Suprapubic skin (tissue), 4 donors: ENCODE results near the gene VWA7. TPM values are rescaled to one million over a fixed set of nuclear protein-coding genes. Genes with fewer than 3 reads are reported as not detected.
A peak's percentile ranks its signal among the peaks of the same experiment; 100 is the strongest.

Experiments used
- DNase-seq, 2 donors: peaks; one replicate each; pipeline ENCODE4 v3.0.0-alpha.2; 2019; ENCODE audit warnings: low spot score in 2 of 2
- H3K27ac ChIP-seq: fragments of 200-600 bp; sonication (generic); one replicate; pipeline ENCODE4 v1.5.1; 2019
- H3K27me3 ChIP-seq: fragments of 200-600 bp; sonication (generic); one replicate; pipeline ENCODE4 v1.5.1; 2019
- H3K36me3 ChIP-seq: fragments of 200-600 bp; sonication (generic); one replicate; pipeline ENCODE4 v1.5.1; 2019
- H3K4me1 ChIP-seq: fragments of 200-600 bp; sonication (generic); one replicate; pipeline ENCODE4 v1.5.1; 2019
- H3K4me3 ChIP-seq: fragments of 200-600 bp; sonication (generic); one replicate; pipeline ENCODE4 v1.5.1; 2019; ENCODE audit warnings: mild to moderate bottlenecking
- H3K9me3 ChIP-seq: fragments of 200-600 bp; sonication (generic); one replicate; pipeline ENCODE4 v1.5.1; 2019
- CTCF ChIP-seq, 2 donors: fragments of 200-600 bp in 1 of 2; fragments of 450-650 bp in 1 of 2; sonication (generic) in 1 of 2; IDR thresholded peaks; one replicate each; pipeline ENCODE4 v1.5.1; 2016 to 2019; ENCODE audit warnings: antibody characterized with exemption in 2 of 2, mild to moderate bottlenecking in 1 of 2, moderate library complexity in 1 of 2
- EP300 ChIP-seq: sonication (generic); formaldehyde crosslinking; IDR thresholded peaks from one replicate; pipeline ENCODE4 v1.6.1; 2017; ENCODE audit warnings: antibody characterized with exemption
- POLR2A ChIP-seq, 2 donors: fragments of 450-650 bp; IDR thresholded peaks; one replicate each; pipeline ENCODE4 v1.6.1; 2017; ENCODE audit warnings: antibody characterized with exemption in 2 of 2, mild to moderate bottlenecking in 2 of 2, moderate library complexity in 2 of 2
- POLR2AphosphoS5 ChIP-seq, 3 donors: sonication (generic); formaldehyde crosslinking; IDR thresholded peaks; one replicate each; pipeline ENCODE4 v1.6.1; 2017; ENCODE audit warnings: antibody characterized with exemption in 3 of 3
- WGBS: methylation state at CpG from one replicate; pipeline ENCODE4 v1.1.5; 2018; 5-methylcytosine and 5-hydroxymethylcytosine counted together
- total RNA-seq, 4 donors: library from RNA; depleted of rRNA; stranded (reverse); fragments of >200 nt; gene quantifications; one replicate each; pipeline ENCODE4 v1.1.0, GENCODE V29; 2016

VWA7 gene
- total RNA-seq, 4 donors from 2014 or later = 1.3 to 3.3 (median 2.3) TPM

- Histone ChIP-seq H3K36me3 (peaks cover 7% of the 10 kb centered on the region), H3K27ac (peak within 1 kb of the TSS; percentile 88), H3K9me3 (no peaks in the 10 kb centered on the region), H3K4me1 (peaks cover 55% of the 10 kb centered on the region), H3K4me3 (peak within 1 kb of the TSS; percentile 14), H3K27me3 (no peaks in the 10 kb centered on the region)
- TF ChIP-seq CTCF (IDR thresholded peaks at IDR 0.05) (no peak), POLR2A (IDR thresholded peaks at IDR 0.05) (no peak), EP300 (no peak), POLR2AphosphoS5 (IDR thresholded peaks at IDR 0.05) (no peak)
- 92% methylated on average over 4 of the region's 4 CpGs for WGBS
- DNase-seq = no peak
Measured at GRCh38 chr6:31721351-31722020, 55.6 kb downstream of the VWA7 start, which contains the start of gene LY6G6C. LY6G6C (minus strand) TSS chr6:31721746; CDS start chr6:31721679, 67 bp downstream.

- no peak for TF ChIP-seq POLR2AphosphoS5 (IDR thresholded peaks at IDR 0.05)
- TF ChIP-seq EP300 = no peak
- H3K27me3 ChIP-seq = no peaks in the 10 kb centered on the region
- H3K4me3 ChIP-seq = peak overlapping the region; percentile 16
- H3K27ac ChIP-seq = peak overlapping the region; percentile 88
- WGBS = 50% methylated on average over 5 of the region's 5 CpGs
- no peaks in the 10 kb centered on the region for H3K36me3 ChIP-seq
- peaks cover 55% of the 10 kb centered on the region for H3K4me1 ChIP-seq
- no peaks in the 10 kb centered on the region for H3K9me3 ChIP-seq
- DNase-seq = no peak
Measured at GRCh38 chr6:31720196-31720770, 56.8 kb downstream of the VWA7 start.

- Histone ChIP-seq H3K27ac (peak overlapping the region; percentile 88), H3K9me3 (no peaks in the 10 kb centered on the region), H3K4me3 (peak overlapping the region; percentile 1), H3K27me3 (no peaks in the 10 kb centered on the region), H3K36me3 (no peaks in the 10 kb centered on the region), H3K4me1 (peaks cover 68% of the 10 kb centered on the region)
- TF ChIP-seq CTCF (IDR thresholded peaks at IDR 0.05) = no peak
- no peak for TF ChIP-seq EP300
- 68% methylated on average over 6 of the region's 6 CpGs for WGBS
- no peak for DNase-seq
Measured at GRCh38 chr6:31719001-31719400, 58.1 kb downstream of the VWA7 start.

GRCh38 chr6:31718265-31718664 lies 58.9 kb downstream of the VWA7 start:
- Histone ChIP-seq H3K27me3 (no peaks in the 10 kb centered on the region), H3K4me1 (peaks cover 75% of the 10 kb centered on the region), H3K4me3 (no peak overlapping the region), H3K27ac (peak overlapping the region; percentile 88), H3K9me3 (no peaks in the 10 kb centered on the region), H3K36me3 (no peaks in the 10 kb centered on the region)
- TF ChIP-seq POLR2A (IDR thresholded peaks at IDR 0.05) (no peak), POLR2AphosphoS5 (IDR thresholded peaks at IDR 0.05) (no peak), EP300 (no peak), CTCF (IDR thresholded peaks at IDR 0.05) (no peak)
- no peak for DNase-seq
- 60% methylated on average over 1 of the region's 1 CpG for WGBS

- H3K9me3 ChIP-seq = no peaks in the 10 kb centered on the region
- no peak overlapping the region for H3K4me3 ChIP-seq
- peaks cover 81% of the 10 kb centered on the region for H3K4me1 ChIP-seq
- H3K27ac ChIP-seq = peak overlapping the region; percentile 88
- TF ChIP-seq CTCF (IDR thresholded peaks at IDR 0.05) (no peak), EP300 (no peak), POLR2A (IDR thresholded peaks at IDR 0.05) (no peak), POLR2AphosphoS5 (IDR thresholded peaks at IDR 0.05) (no peak)
- WGBS = 50% methylated on average over 10 of the region's 10 CpGs
- H3K36me3 ChIP-seq = no peaks in the 10 kb centered on the region
- no peak for DNase-seq
- no peaks in the 10 kb centered on the region for H3K27me3 ChIP-seq
Measured at GRCh38 chr6:31717499-31718222, 59.5 kb downstream of the VWA7 start.

Other genes starting within 250 kb of the VWA7 start
- gene MCCD1, start 248.4 kb downstream of the VWA7 start, total RNA-seq = not detected
- 100 to 1,000 TPM; 254 to 449 (median 281) TPM for gene DDX39B, start 235.3 kb downstream of the VWA7 start, total RNA-seq
- 1 to 10 TPM in 2 of 4 donors, under 1 TPM in 1, not detected in 1; 0.64 to 1.6 (median 1.4) TPM for gene ATP6V1G2, start 230.7 kb downstream of the VWA7 start, total RNA-seq
- gene NFKBIL1, start 229.7 kb downstream of the VWA7 start, total RNA-seq = 10 to 100 TPM; 23.6 to 29.5 (median 25.7) TPM
- under 1 TPM in 1 of 4 donors, not detected in 3; 0.47 TPM for gene LTA, start 205.0 kb downstream of the VWA7 start, total RNA-seq
- gene TNF, start 201.8 kb downstream of the VWA7 start, total RNA-seq = 1 to 10 TPM; 1.0 to 6.4 (median 3.3) TPM
- not detected for gene LTB, start 194.9 kb downstream of the VWA7 start, total RNA-seq
- gene LST1, start 191.1 kb downstream of the VWA7 start, total RNA-seq = 10 to 100 TPM in 1 of 4 donors, 1 to 10 TPM in 3; 3.7 to 72.9 (median 6.7) TPM
- not detected for gene NCR3, start 184.3 kb downstream of the VWA7 start, total RNA-seq
- gene AIF1, start 162.1 kb downstream of the VWA7 start, total RNA-seq = 10 to 100 TPM in 1 of 4 donors, 1 to 10 TPM in 3; 2.6 to 16.3 (median 5.8) TPM
- 100 to 1,000 TPM; 100 to 163 (median 113) TPM for gene PRRC2A, start 156.6 kb downstream of the VWA7 start, total RNA-seq
- gene BAG6, start 124.7 kb downstream of the VWA7 start, total RNA-seq = 100 to 1,000 TPM; 239 to 360 (median 309) TPM
- 1 to 10 TPM; 2.8 to 8.3 (median 6.1) TPM for gene APOM, start 121.4 kb downstream of the VWA7 start, total RNA-seq
- 10 to 100 TPM; 31.6 to 41.0 (median 38.1) TPM for gene C6orf47, start 116.5 kb downstream of the VWA7 start, total RNA-seq
- 10 to 100 TPM; 15.0 to 22.6 (median 20.1) TPM for gene GPANK1, start 112.3 kb downstream of the VWA7 start, total RNA-seq
- gene CSNK2B, start 111.2 kb downstream of the VWA7 start, total RNA-seq = 100 to 1,000 TPM; 381 to 429 (median 403) TPM
- gene LY6G5B, start 107.4 kb downstream of the VWA7 start, total RNA-seq = 10 to 100 TPM; 11.4 to 63.7 (median 13.9) TPM
- gene LY6G5C, start 96.3 kb downstream of the VWA7 start, total RNA-seq = 1 to 10 TPM in 1 of 4 donors, under 1 TPM in 1, not detected in 2; 0.73 to 5.1 TPM
- gene ABHD16A, start 74.0 kb downstream of the VWA7 start, total RNA-seq = 10 to 100 TPM; 49.4 to 68.2 (median 57.3) TPM
- gene LY6G6F, start 70.5 kb downstream of the VWA7 start, total RNA-seq = not detected
- gene LY6G6D, start 62.0 kb downstream of the VWA7 start, total RNA-seq = 10 to 100 TPM in 1 of 4 donors, 1 to 10 TPM in 1, not detected in 2; 5.5 to 30.8 TPM
- 100 to 1,000 TPM in 3 of 4 donors, 10 to 100 TPM in 1; 80.0 to 376 (median 338) TPM for gene LY6G6C, start 55.6 kb downstream of the VWA7 start, total RNA-seq
- gene MPIG6B, start 54.0 kb downstream of the VWA7 start, total RNA-seq = 1 to 10 TPM; 1.6 to 4.6 (median 4.5) TPM
- gene DDAH2, start 48.0 kb downstream of the VWA7 start, total RNA-seq = 10 to 100 TPM; 66.8 to 84.2 (median 68.3) TPM
- gene CLIC1, start 40.8 kb downstream of the VWA7 start, total RNA-seq = 100 to 1,000 TPM; 239 to 420 (median 333) TPM
- gene MSH5, start 37.3 kb downstream of the VWA7 start, total RNA-seq = 10 to 100 TPM; 12.6 to 60.1 (median 17.2) TPM
- gene SAPCD1, start 14.7 kb downstream of the VWA7 start, total RNA-seq = 10 to 100 TPM in 3 of 4 donors, 1 to 10 TPM in 1; 9.3 to 42.2 (median 20.3) TPM
- 10 to 100 TPM; 48.8 to 60.0 (median 59.1) TPM for gene VARS1, start 18.4 kb upstream of the VWA7 start, total RNA-seq
- gene LSM2, start 29.6 kb upstream of the VWA7 start, total RNA-seq = 10 to 100 TPM; 21.7 to 39.5 (median 30.2) TPM
- gene HSPA1L, start 38.0 kb upstream of the VWA7 start, total RNA-seq = 1 to 10 TPM in 3 of 4 donors, under 1 TPM in 1; 0.83 to 3.1 (median 1.8) TPM
- gene HSPA1A, start 38.2 kb upstream of the VWA7 start, total RNA-seq = 100 to 1,000 TPM; 200 to 464 (median 408) TPM
- gene HSPA1B, start 50.4 kb upstream of the VWA7 start, total RNA-seq = 100 to 1,000 TPM; 243 to 686 (median 558) TPM
- 10 to 100 TPM; 22.2 to 42.7 (median 39.8) TPM for gene NEU1, start 85.5 kb upstream of the VWA7 start, total RNA-seq
- 1 to 10 TPM; 1.4 to 7.4 (median 4.1) TPM for gene SLC44A4, start 101.7 kb upstream of the VWA7 start, total RNA-seq
- 10 to 100 TPM; 38.7 to 48.9 (median 42.9) TPM for gene EHMT2, start 120.4 kb upstream of the VWA7 start, total RNA-seq
- gene ZBTB12, start 124.8 kb upstream of the VWA7 start, total RNA-seq = 1 to 10 TPM in 3 of 4 donors, under 1 TPM in 1; 0.49 to 2.6 (median 1.5) TPM
- 1 to 10 TPM; 2.6 to 6.4 (median 4.1) TPM for gene C2, start 150.4 kb upstream of the VWA7 start, total RNA-seq
- gene CFB, start 168.8 kb upstream of the VWA7 start, total RNA-seq = 1 to 10 TPM; 3.7 to 6.8 (median 5.1) TPM
- gene NELFE, start 181.6 kb upstream of the VWA7 start, total RNA-seq = 10 to 100 TPM; 56.7 to 72.1 (median 65.8) TPM
- gene SKIC2, start 181.8 kb upstream of the VWA7 start, total RNA-seq = 10 to 100 TPM; 31.3 to 60.4 (median 49.3) TPM
- 10 to 100 TPM; 13.1 to 25.3 (median 16.4) TPM for gene DXO, start 194.8 kb upstream of the VWA7 start, total RNA-seq
- gene C4A, start 204.7 kb upstream of the VWA7 start, total RNA-seq = 10 to 100 TPM in 1 of 4 donors, 1 to 10 TPM in 3; 4.0 to 10.2 (median 5.3) TPM
- 1 to 10 TPM; 1.3 to 9.4 (median 5.1) TPM for gene C4B, start 237.5 kb upstream of the VWA7 start, total RNA-seq